Ectodermal cell (in vitro differentiated cells): ENCODE measurements around the gene GADD45G.

Experiments used
- H3K27ac ChIP-seq: 2 replicates; pipeline ENCODE4 v1.7.0; 2013; ENCODE audit warnings: mild to moderate bottlenecking, low read depth, low read length; ENCODE audit not compliant: insufficient read depth, poor library complexity, severe bottlenecking
- H3K27me3 ChIP-seq: 2 replicates; pipeline ENCODE4 v1.7.0; 2013; ENCODE audit warnings: mild to moderate bottlenecking, low read length; ENCODE audit not compliant: insufficient read depth, control insufficient read depth, poor library complexity, severe bottlenecking
- H3K36me3 ChIP-seq: one replicate; pipeline ENCODE4 v1.7.0; 2013; ENCODE audit warnings: low read length; ENCODE audit not compliant: control insufficient read depth, insufficient read depth
- H3K4me1 ChIP-seq: one replicate; pipeline ENCODE4 v1.7.0; 2013; ENCODE audit warnings: low read length; ENCODE audit not compliant: control insufficient read depth, insufficient read depth
- H3K4me3 ChIP-seq: 2 replicates; pipeline ENCODE4 v1.7.0; 2013; ENCODE audit warnings: low read depth, low read length, control low read depth; ENCODE audit not compliant: insufficient read depth
- H3K9me3 ChIP-seq: 2 replicates; pipeline ENCODE4 v1.7.0; 2013; ENCODE audit warnings: mild to moderate bottlenecking, low read length, moderate library complexity; ENCODE audit not compliant: control insufficient read depth
- WGBS, 2 experiments: methylation state at CpG; one replicate each; pipeline ENCODE4 v1.1.7; 2013; ENCODE audit warnings: missing lambda C conversion rate in 2 of 2; 5-methylcytosine and 5-hydroxymethylcytosine counted together

The GADD45G gene

GRCh38 chr9:89619424-89620138, 14.8 kb downstream of the GADD45G start:
- Histone ChIP-seq H3K27me3 (no peaks in the 10 kb centered on the region), H3K9me3 (no peaks in the 10 kb centered on the region), H3K4me1 (peaks cover 21% of the 10 kb centered on the region), H3K27ac (no peak overlapping the region), H3K4me3 (no peak overlapping the region), H3K36me3 (no peaks in the 10 kb centered on the region)
- WGBS, 2 experiments, result 92 to 93% methylated on average over 2 to 3 of the region's 3 CpGs

- Histone ChIP-seq H3K9me3 (no peaks in the 10 kb centered on the region), H3K36me3 (no peaks in the 10 kb centered on the region), H3K27ac (no peak overlapping the region), H3K4me1 (peaks cover 21% of the 10 kb centered on the region), H3K4me3 (no peak overlapping the region), H3K27me3 (no peaks in the 10 kb centered on the region)
- WGBS, 2 experiments, result 90 to 92% methylated on average over 6 of the region's 6 CpGs
Observed at GRCh38 chr9:89621031-89621430, 16.2 kb downstream of the GADD45G start.

GRCh38 chr9:89621676-89622075, 16.9 kb downstream of the GADD45G start:
- H3K9me3 ChIP-seq, result no peaks in the 10 kb centered on the region
- H3K27ac ChIP-seq, result no peak overlapping the region
- no peaks in the 10 kb centered on the region for H3K36me3 ChIP-seq
- peaks cover 21% of the 10 kb centered on the region for H3K4me1 ChIP-seq
- 94% methylated on average over 4 of the region's 4 CpGs for WGBS, 2 experiments
- H3K27me3 ChIP-seq, result no peaks in the 10 kb centered on the region
- H3K4me3 ChIP-seq, result no peak overlapping the region

GRCh38 chr9:89622933-89623861, 18.4 kb downstream of the GADD45G start:
- H3K27me3 ChIP-seq, result no peaks in the 10 kb centered on the region
- no peak overlapping the region for H3K27ac ChIP-seq
- no peak overlapping the region for H3K4me3 ChIP-seq
- H3K36me3 ChIP-seq, result no peaks in the 10 kb centered on the region
- H3K4me1 ChIP-seq, result peaks cover 21% of the 10 kb centered on the region
- no peaks in the 10 kb centered on the region for H3K9me3 ChIP-seq
- whole genome bisulfite sequencing, 2 experiments, result 81 to 83% methylated on average over 20 of the region's 20 CpGs

GRCh38 chr9:89623925-89624420, 19.2 kb downstream of the GADD45G start:
- 92 to 93% methylated on average over 11 of the region's 11 CpGs for WGBS, 2 experiments
- peaks cover 19% of the 10 kb centered on the region for H3K4me1 ChIP-seq
- no peak overlapping the region for H3K4me3 ChIP-seq
- no peaks in the 10 kb centered on the region for H3K27me3 ChIP-seq
- H3K36me3 ChIP-seq, result no peaks in the 10 kb centered on the region
- no peaks in the 10 kb centered on the region for H3K9me3 ChIP-seq
- no peak overlapping the region for H3K27ac ChIP-seq

- H3K36me3 ChIP-seq, result no peaks in the 10 kb centered on the region
- WGBS, 2 experiments, result 92 to 93% methylated on average over 14 of the region's 14 CpGs
- H3K27ac ChIP-seq, result no peak overlapping the region
- H3K27me3 ChIP-seq, result no peaks in the 10 kb centered on the region
- no peaks in the 10 kb centered on the region for H3K9me3 ChIP-seq
- H3K4me3 ChIP-seq, result no peak overlapping the region
- H3K4me1 ChIP-seq, result peaks cover 13% of the 10 kb centered on the region
Observed at GRCh38 chr9:89625721-89626687, 21.2 kb downstream of the GADD45G start.

GRCh38 chr9:89626741-89627265, 22.0 kb downstream of the GADD45G start:
- WGBS, 2 experiments, result 90% methylated on average over 11 of the region's 11 CpGs
- Histone ChIP-seq H3K9me3 (no peaks in the 10 kb centered on the region), H3K27ac (no peak overlapping the region), H3K4me3 (no peak overlapping the region), H3K4me1 (peaks cover 11% of the 10 kb centered on the region), H3K27me3 (no peaks in the 10 kb centered on the region), H3K36me3 (no peaks in the 10 kb centered on the region)

- Histone ChIP-seq H3K4me3 (no peak overlapping the region), H3K27me3 (no peaks in the 10 kb centered on the region), H3K27ac (no peak overlapping the region), H3K36me3 (no peaks in the 10 kb centered on the region), H3K9me3 (no peaks in the 10 kb centered on the region), H3K4me1 (peaks cover 3% of the 10 kb centered on the region)
- WGBS, 2 experiments, result 89 to 95% methylated on average over 2 of the region's 2 CpGs
Observed at GRCh38 chr9:89628601-89629000, 23.8 kb downstream of the GADD45G start.

GRCh38 chr9:89629081-89629976, 24.5 kb downstream of the GADD45G start:
- H3K27ac ChIP-seq, result no peak overlapping the region

More at GRCh38 chr9:89629081-89629976, 24.5 kb downstream of the GADD45G start:
- no peaks in the 10 kb centered on the region for H3K36me3 ChIP-seq
- no peak overlapping the region for H3K4me3 ChIP-seq
- no peaks in the 10 kb centered on the region for H3K27me3 ChIP-seq
- WGBS, 2 experiments, result 95% methylated on average over 12 of the region's 12 CpGs
- no peaks in the 10 kb centered on the region for H3K4me1 ChIP-seq
- no peaks in the 10 kb centered on the region for H3K9me3 ChIP-seq
